Heart left ventricle (tissue), 16 donors: Measurements from ENCODE around the gene ARVCF. TPM values are rescaled to one million over a fixed set of nuclear protein-coding genes. Genes with fewer than 3 reads are reported as not detected.

Experiments
- ATAC-seq, 4 donors: fragments of 200-7000 bp; cut with Tn5 transposase; one replicate each; pipeline ENCODE4 v1.9.1; 2020 to 2022; ENCODE audit warnings: moderate library complexity in 4 of 4, mild to moderate bottlenecking in 3 of 4, moderate number of reproducible peaks in 1 of 4
- DNase-seq, 5 donors: peaks; one replicate each; pipeline ENCODE4 v3.0.0-alpha.2; 2020
- H3K27ac ChIP-seq, 12 donors: fragments of 200-600 bp; sonication (generic) in 4 of 12; one replicate each; pipeline versions ENCODE4 v1.5.0 to v1.8.0; 2016 to 2022; ENCODE audit warnings: mild to moderate bottlenecking in 2 of 12
- H3K27me3 ChIP-seq, 9 donors: fragments of 200-600 bp; sonication (generic) in 2 of 9; one replicate each; pipeline versions ENCODE4 v1.5.1 to v1.8.0; 2016 to 2022; ENCODE audit warnings: mild to moderate bottlenecking in 3 of 9
- H3K36me3 ChIP-seq, 9 donors: fragments of 200-600 bp; sonication (generic) in 2 of 9; one replicate each; pipeline versions ENCODE4 v1.5.0 to v1.8.0; 2018 to 2022; ENCODE audit warnings: mild to moderate bottlenecking in 2 of 9
- H3K4me1 ChIP-seq, 12 donors: fragments of 200-600 bp; sonication (generic) in 4 of 12; one replicate each; pipeline versions ENCODE4 v1.5.0 to v1.8.0; 2016 to 2022; ENCODE audit warnings: mild to moderate bottlenecking in 3 of 12
- H3K4me3 ChIP-seq, 12 donors: fragments of 200-600 bp; sonication (generic) in 4 of 12; one replicate each; pipeline versions ENCODE4 v1.5.0 to v1.8.0; 2017 to 2022; ENCODE audit warnings: mild to moderate bottlenecking in 9 of 12, moderate library complexity in 4 of 12
- H3K9me3 ChIP-seq, 12 donors: fragments of 200-600 bp; sonication (generic) in 4 of 12; one replicate each; pipeline versions ENCODE4 v1.5.0 to v1.8.0; 2016 to 2022; ENCODE audit warnings: mild to moderate bottlenecking in 1 of 12
- POLR2A ChIP-seq, 2 donors: fragments of 450-650 bp; IDR thresholded peaks; one replicate each; pipeline ENCODE4 v1.6.1; 2017; ENCODE audit warnings: antibody characterized with exemption in 2 of 2, mild to moderate bottlenecking in 2 of 2, moderate library complexity in 2 of 2
- WGBS, 4 donors: extraction: QIAGEN DNeasy Blood & Tissue Kit in 2 of 4; methylation state at CpG; one replicate each; pipeline versions ENCODE4 v1.1.5 to v1.1.7; 2013 to 2018; 5-methylcytosine and 5-hydroxymethylcytosine counted together
- intact Hi-C, 10 donors: fragments of 100-400 bp; cut with DNase I; formaldehyde crosslinking; loops; one replicate each; pipeline versions ENCODE4 v1.11.1 to v1.14.2; 2022
- polyA plus RNA-seq, 2 donors: library from polyadenylated mRNA; stranded (reverse); fragments of 200-250 nt; gene quantifications; one replicate each; pipeline ENCODE4 v1.2.3, GENCODE V29; 2013
- total RNA-seq, 9 donors: library from RNA; depleted of rRNA in 2 of 9; stranded (reverse); fragments of >200 nt in 2 of 9; fragmentation: NEBNext Ultra II Directional in 3 of 9; extraction: Animal tissue kit (Norgen Biotek cat#: 25700) in 3 of 9; gene quantifications; one replicate each; pipeline versions ENCODE4 v1.1.0 to v1.2.4, GENCODE V29; 2016 to 2023
- TF ChIP-seq, protein P1 (sequence below), 12 donors: fragments of 200-600 bp; sonication (generic) in 4 of 12; IDR thresholded peaks; one replicate each; pipeline versions ENCODE4 v1.5.0 to v1.8.0; 2018 to 2022; ENCODE audit warnings: antibody characterized with exemption in 12 of 12, mild to moderate bottlenecking in 5 of 12
- donor health status: ischemic (EF 13 %, LVEDD 7.1; RV severe dilation, severe dysfunction).
- donor health status: healthy with polysubstance abuse.
- donor health status: DM: no; HTN: yes; CAD: no.
- donor health status: DM: no; HTN: no; CAD: no.
- donor health status: ischemic (EF 25% LVEDD 6.9; RV normal size, moderate dysfunction).
- donor health status: ischemic (EF 25% LVEDD 5.7; RV mildly dilated, moderate dysfunction).
- donor health status: healthy.
- donor health status: DM: yes; HTN: yes; CAD: no.
- donor health status: ischemic (EF 35%, LVEDD 5.7; RV mildly dilated, moderate dysfunction).
- donor health status: nonischemic (EF 11% LVEDD 7.7; RV severe dilation, severe dysfunction).
- donor health status: DM: yes; HTN: yes; CAD: no.
- donor health status: PGD.
- donor health status: ischemic (EF 29% LVEDD 5.4; RV normal size, mild dysfunction).
- donor health status: nonischemic (EF 23%, LVEDD 6.1; RV moderate dilation, normal function).

ARVCF gene
- total and polyA plus RNA-seq, 11 donors, result 21.2 to 46.6 (median 33.3) TPM

DNA sequence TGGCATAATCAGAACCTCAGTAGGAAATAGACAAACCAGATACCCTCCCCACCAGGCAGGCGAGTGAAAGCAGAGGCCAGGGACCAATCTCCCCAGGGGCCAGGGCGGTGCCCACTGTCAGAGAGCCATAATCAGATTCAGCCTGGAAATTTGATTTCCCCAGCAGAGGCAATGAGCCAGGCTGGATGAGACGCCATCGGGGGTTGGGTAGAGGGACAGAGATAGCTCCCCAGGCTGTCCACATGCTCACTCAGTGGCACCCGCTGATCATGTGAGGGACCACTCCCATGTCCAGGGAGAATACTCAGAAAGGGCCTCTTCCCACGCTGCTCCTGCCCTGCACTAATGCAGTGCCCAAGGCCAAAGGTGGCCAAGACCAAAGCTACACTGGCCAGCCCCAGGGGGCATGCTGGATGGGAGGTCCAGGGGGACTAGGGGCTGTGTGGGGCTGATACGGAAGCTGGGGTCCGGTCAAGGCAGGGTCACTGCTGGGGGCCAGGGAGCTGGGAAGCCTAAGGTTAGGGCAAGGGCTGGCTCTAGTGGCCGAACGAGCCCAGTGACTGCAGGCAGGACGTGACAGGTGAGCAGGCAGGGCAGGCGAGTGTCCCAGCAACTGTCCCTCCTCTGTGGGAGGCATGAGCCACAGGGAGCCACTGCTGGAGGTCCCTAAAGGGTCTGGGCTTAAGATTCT is 19.8 kb downstream of the ARVCF start:
- peak in 3 of 5 donors; percentile 18 to 46 (median 19) for DNase-seq
- no peaks in the 10 kb centered on the region for H3K9me3 ChIP-seq
- WGBS, 4 donors, result 82 to 95% (median 91%) methylated on average over 8 to 12 of the region's 12 CpGs
- TF ChIP-seq, protein P1, sequence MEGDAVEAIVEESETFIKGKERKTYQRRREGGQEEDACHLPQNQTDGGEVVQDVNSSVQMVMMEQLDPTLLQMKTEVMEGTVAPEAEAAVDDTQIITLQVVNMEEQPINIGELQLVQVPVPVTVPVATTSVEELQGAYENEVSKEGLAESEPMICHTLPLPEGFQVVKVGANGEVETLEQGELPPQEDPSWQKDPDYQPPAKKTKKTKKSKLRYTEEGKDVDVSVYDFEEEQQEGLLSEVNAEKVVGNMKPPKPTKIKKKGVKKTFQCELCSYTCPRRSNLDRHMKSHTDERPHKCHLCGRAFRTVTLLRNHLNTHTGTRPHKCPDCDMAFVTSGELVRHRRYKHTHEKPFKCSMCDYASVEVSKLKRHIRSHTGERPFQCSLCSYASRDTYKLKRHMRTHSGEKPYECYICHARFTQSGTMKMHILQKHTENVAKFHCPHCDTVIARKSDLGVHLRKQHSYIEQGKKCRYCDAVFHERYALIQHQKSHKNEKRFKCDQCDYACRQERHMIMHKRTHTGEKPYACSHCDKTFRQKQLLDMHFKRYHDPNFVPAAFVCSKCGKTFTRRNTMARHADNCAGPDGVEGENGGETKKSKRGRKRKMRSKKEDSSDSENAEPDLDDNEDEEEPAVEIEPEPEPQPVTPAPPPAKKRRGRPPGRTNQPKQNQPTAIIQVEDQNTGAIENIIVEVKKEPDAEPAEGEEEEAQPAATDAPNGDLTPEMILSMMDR (IDR thresholded peaks at IDR 0.05), result no peak
- ATAC-seq, result no peak
- H3K27me3 ChIP-seq, result no peaks in the 10 kb centered on the region
- no peaks in the 10 kb centered on the region for H3K36me3 ChIP-seq
- intact Hi-C loops, result no loop called here
- no peak overlapping the region for H3K27ac ChIP-seq
- H3K4me3 ChIP-seq, result no peak overlapping the region
- peaks cover 0 to 60% (median 31%) of the 10 kb centered on the region in 12 donors for H3K4me1 ChIP-seq

DNA sequence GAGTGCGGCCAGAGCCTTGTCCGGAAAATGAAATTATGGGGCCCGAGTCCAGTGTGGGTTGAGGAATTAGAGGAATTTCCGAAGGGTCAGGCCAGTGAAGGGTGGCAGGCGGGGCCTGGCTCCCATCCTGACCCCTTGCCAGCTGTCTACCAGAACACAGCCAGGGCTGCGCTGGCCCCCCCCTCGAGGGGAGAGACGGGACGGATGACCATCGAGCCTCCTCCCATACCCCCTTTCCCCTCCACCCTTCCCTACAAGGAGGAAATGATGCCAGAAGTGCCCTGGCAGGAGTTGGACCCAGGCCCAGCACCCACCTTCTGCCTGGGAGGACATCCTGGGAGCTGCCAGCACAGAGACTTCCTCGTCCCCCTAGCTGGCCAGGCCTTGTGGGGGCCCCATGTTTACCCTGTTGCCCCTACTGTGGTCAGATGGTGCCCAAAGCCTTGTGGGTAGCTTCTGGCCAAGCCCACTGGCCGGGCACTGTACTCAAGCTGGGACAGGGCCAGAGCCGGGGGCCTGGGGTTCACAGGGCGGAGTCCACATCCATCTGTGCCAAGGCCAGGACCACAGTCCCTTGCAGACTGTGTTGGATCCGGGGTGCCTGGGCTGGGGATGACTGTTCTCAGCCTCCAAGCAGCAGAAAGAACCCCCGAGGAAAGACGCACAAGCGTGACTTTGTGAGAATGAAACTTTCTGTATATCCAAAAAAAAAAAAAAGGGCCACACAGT is 20.8 kb downstream of the ARVCF start:
- Histone ChIP-seq H3K4me3 (no peak overlapping the region), H3K4me1 (peaks cover 0 to 63% (median 31%) of the 10 kb centered on the region in 12 donors), H3K9me3 (no peaks in the 10 kb centered on the region), H3K27ac (peak overlapping the region in 4 of 12 donors; percentile 29 to 61 (median 49)), H3K27me3 (no peaks in the 10 kb centered on the region), H3K36me3 (no peaks in the 10 kb centered on the region)
- WGBS, 4 donors, result 66 to 74% (median 72%) methylated on average over 13 to 18 of the region's 18 CpGs
- peak in 2 of 5 donors; percentile 27 to 56 for DNase-seq
- peak in 1 of 4 donors; percentile 13 for ATAC-seq
- intact Hi-C loops, result no loop called here
- TF ChIP-seq POLR2A (IDR thresholded peaks at IDR 0.05), result no peak
- TF ChIP-seq, protein P1 (IDR thresholded peaks at IDR 0.05), result no peak

DNA sequence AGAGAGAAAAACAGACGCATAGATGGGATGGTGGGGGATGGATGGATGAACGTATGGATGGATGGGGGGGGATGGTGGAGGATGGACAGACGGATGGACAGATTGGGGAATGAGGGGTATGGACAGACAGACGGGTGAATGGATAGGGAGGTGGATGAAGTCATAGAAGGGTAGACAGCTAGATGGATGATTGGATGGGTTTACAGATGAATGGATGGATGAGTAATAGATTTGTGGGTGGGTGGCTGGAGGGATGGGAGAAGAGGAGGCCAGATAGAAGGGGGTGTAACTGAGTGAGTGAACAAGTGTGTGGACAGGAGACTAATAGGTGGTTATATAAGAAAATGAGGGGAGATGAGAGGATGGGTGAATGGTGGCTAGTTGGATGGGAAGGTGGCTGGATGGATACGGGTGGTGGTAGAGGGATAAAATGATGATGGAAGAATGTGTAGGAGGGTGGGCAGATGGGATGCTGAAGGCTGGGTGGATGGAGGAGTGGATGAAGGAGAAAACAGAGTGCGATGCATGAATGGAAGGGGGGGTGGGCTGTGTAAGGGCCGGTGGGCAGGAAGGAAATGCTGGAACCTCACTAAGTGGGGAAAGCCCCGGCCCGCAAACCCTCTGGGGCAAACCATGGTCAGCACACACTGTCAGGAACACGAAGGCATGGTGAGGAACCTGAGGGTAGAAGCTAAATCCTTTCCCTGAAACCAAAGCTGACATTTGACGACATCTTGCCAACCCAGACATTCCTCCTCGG is 21.6 kb downstream of the ARVCF start:
- H3K36me3 ChIP-seq, result no peaks in the 10 kb centered on the region
- no peak for ATAC-seq
- H3K27me3 ChIP-seq, result no peaks in the 10 kb centered on the region
- TF ChIP-seq, protein P1 (IDR thresholded peaks at IDR 0.05), result no peak
- no peak for TF ChIP-seq POLR2A (IDR thresholded peaks at IDR 0.05)
- peak in 1 of 5 donors; percentile 6 for DNase-seq
- intact Hi-C loops, result no loop called here
- WGBS, 4 donors, result 82 to 88% (median 84%) methylated on average over 10 to 12 of the region's 12 CpGs
- H3K4me3 ChIP-seq, result no peak overlapping the region
- peak overlapping the region in 4 of 12 donors; percentile 29 to 52 (median 49) for H3K27ac ChIP-seq
- H3K4me1 ChIP-seq, result peaks cover 0 to 59% (median 24%) of the 10 kb centered on the region in 12 donors
- H3K9me3 ChIP-seq, result no peaks in the 10 kb centered on the region

DNA sequence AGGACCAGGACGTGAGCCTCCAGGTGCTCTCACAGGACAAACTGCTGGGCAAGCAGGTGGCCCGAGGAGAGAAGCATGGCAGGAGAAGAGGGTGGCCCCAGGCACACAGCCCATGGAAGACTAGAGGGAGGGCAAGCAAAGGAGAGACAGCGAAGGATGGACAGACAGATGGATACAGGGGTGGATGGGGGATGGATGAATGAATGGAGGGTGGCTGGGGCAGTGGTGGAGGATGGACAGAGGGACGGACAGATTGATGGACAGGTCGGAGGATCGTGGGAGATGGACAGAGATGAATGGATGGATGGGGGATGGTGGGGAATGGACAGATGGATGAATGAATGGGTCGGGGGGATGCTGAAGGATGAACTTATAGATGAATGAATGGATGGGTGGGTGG is 22.7 kb downstream of the ARVCF start:
- peak in 1 of 5 donors; percentile 12 for DNase-seq
- no peaks in the 10 kb centered on the region for H3K36me3 ChIP-seq

More for the DNA sequence above, 22.7 kb downstream of the ARVCF start:
- Histone ChIP-seq H3K27ac (no peak overlapping the region), H3K4me3 (no peak overlapping the region), H3K4me1 (peaks cover 0 to 48% (median 20%) of the 10 kb centered on the region in 12 donors), H3K9me3 (no peaks in the 10 kb centered on the region), H3K27me3 (no peaks in the 10 kb centered on the region)
- ATAC-seq, result no peak
- WGBS, 4 donors, result 88 to 96% (median 96%) methylated on average over 7 of the region's 7 CpGs
- intact Hi-C loops, result no loop called here
- TF ChIP-seq, protein P1 (IDR thresholded peaks at IDR 0.05), result no peak
- no peak for TF ChIP-seq POLR2A (IDR thresholded peaks at IDR 0.05)
